GM21381 (cell line): ENCODE data around the gene FAM120A.

ENCODE experiments used
- ATAC-seq: cut with Tn5 transposase; IDR thresholded peaks from one replicate; pipeline ENCODE4 v1.9.1; 2021; ENCODE audit warnings: mild to moderate bottlenecking, moderate library complexity; ENCODE audit not compliant: unreplicated experiment

Gene FAM120A

DNA sequence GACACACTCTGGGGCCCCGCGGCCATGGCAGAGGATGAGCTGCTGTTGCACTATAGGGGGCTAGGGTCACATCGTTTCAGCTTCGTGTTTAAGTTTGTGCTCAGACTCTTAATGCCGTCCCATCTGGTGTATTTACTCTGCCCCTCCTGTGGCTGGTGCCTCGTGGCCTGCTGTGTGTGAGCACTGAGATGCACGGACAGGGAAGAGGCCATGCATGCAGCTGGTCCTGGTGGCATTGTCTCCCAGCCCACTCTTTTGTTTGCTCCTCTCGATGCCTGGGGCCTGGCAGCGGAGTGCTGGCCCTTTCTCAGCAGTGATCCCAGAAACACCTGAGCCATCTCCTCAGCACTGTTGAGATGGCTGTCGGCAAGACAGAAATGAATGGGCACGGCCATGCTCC is 94.9 kb downstream of the FAM120A start:
- ATAC-seq = no peak

DNA sequence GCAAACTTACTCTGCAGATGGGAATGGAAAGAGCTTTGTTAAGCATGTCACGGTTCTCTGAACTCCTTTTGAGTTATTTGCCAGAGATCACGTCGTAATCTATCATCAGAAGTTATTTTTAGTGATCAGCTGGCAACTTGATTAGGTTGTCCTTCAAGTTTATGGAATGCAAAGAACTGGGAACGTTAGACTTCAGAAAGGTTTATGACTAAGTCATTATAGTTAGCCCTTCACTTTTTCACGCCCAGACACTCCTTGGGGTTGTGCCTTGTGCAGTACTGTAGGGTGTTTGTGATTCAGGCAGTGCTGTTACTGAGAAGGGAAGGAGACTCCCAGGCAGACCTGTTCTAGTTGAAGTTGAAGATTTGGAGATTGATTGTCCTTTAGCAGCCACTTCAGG is 98.1 kb downstream of the FAM120A start:
- no peak for ATAC-seq

GRCh38 chr9:93552923-93553322 is 101.4 kb downstream of the FAM120A start:
- ATAC-seq = no peak

DNA sequence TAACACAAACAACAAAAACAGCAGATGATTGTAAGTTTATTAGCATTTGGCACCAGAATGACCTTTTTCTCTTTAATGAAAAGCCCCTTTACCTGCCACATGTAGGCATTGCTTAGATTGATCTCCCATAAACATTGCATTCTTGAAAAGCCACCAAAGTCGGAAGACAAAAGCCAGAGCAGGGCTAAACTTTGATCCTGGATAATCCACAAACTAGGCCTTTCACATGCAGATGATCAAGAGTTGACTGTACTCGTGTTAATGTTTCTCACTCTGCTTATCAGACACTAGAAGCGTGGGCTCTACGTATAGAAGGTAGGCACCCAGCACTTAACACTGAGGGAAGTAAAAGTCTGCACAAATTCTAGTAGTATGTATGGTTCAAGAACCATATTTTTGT is 103.9 kb downstream of the FAM120A start:
- no peak for ATAC-seq

DNA sequence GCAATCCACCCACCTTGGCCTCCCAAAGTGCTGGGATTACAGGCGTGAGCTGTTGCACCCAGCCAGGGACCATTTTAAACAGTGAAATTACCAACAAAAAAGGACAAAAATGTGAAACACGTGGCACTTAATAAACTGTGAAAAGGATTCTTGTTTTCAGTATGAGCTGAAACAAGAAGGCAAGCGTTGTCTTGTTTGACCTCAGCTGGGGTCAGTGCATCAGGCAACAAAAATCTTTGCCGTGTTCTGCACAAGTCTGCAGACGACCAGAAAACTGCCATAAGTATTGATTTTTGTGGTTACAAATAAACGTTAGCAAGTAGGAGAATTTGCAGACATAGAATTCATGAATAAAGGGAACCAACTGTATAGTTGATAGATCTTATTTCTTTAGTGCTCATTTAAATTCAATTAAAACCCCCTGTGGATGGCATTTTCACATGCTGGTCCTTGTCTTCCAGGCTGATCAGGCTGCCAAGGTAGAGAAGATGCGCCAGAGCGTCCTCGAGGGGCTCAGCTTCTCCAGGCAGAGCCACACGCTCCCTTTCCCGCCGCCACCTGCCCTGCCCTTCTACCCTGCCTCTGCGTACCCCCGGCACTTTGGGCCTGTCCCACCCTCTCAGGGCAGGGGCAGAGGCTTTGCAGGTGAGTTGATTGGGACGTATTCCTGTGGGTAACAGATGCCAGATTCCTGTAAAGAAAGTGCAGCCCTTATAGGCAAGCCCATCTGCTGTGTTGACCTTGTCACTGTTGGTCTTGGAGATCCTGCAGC is 106.1 kb downstream of the FAM120A start:
- ATAC-seq = no peak

DNA sequence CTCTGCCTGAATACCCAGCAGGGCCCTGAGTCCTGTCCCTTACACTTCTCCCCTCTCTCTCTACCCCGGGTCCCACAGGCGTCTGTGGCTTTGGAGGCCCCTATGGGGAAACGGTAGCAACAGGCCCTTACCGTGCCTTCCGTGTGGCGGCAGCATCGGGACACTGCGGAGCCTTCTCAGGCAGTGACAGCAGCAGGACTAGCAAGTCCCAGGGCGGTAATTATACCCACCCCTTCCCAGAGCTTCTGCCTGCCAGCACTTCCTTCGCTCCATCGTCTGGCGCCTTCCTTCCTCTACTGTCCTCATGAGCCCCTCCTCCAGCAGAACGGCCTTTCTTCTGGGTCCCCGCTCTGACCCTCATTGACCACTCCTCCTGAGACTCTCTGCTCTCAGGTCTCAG is 107.0 kb downstream of the FAM120A start:
- no peak for ATAC-seq

- ATAC-seq = no peak
Measured at GRCh38 chr9:93560991-93561390, 109.5 kb downstream of the FAM120A start.

GRCh38 chr9:93562157-93562556 is 110.7 kb downstream of the FAM120A start:
- no peak for ATAC-seq

DNA sequence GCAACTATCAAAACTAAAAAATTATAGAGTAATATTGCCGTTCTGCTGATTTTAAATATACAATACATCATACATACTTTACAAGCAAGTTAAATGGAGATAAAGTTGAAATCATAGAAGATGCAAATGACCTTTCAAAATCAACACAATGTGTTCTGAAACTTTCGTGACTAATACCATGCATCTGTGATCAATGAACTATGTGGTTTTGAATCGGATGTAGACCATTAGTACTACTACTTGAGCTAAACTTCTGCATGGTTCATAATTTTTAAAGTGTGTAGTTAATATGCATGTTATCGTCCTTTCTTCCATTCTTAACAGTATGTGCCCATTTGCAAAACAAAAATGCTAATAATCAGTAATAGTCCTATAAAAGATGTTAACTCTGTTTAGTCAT is 113.6 kb downstream of the FAM120A start:
- no peak for ATAC-seq

GRCh38 chr9:93566408-93567270 is 115.2 kb downstream of the FAM120A start:
- ATAC-seq = peak; percentile 88

- no peak for ATAC-seq
Measured at GRCh38 chr9:93567271-93567959, 115.9 kb downstream of the FAM120A start.

DNA sequence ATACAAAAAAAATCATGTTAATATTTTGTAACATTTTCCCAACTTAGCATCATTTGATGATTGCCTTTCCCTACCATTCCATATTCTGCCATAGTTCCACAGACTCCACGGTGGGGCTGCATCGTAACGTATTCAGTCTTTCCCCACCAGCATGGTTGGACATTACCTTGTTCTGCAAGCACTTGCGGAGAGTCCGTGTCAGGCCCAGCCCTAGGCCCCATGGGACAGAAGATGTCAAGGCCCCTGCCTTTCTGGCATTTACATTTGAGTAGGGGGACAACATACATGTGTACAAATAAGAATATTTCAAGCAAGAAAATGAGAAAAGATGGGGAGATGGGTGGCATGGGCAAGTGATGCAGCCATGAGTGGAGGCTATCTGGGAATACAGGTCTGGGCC is 116.7 kb downstream of the FAM120A start:
- no peak for ATAC-seq

DNA sequence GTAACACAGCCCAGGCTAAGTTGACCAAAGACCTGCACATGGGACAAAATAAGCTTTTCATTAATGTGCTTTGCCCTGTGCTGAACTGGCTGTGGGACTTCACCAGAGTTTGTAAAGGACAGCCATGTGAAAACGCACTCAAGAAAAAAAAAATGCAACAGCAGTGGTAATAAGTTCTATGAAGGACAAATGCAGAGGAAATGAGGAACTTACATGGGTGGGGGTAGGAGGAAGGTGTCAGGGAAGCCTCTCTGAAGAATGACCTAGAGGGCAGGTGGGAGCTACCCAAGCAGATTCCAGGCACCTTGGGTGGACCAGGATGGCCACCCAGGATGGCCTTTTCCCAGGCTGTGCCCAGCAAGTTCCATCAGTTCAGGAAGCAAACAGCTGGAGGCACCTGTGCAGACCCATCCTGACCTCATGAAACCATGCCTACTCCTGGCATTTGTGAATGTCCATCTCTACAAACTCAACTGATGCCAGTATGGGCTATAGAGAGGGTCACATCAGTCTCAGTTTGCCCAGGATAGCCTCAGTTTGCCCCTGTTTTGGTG is 118.2 kb downstream of the FAM120A start:
- no peak for ATAC-seq

- no peak for ATAC-seq
Measured at GRCh38 chr9:93572221-93572620, 120.7 kb downstream of the FAM120A start.

GRCh38 chr9:93572636-93573515 is 121.4 kb downstream of the FAM120A start:
- ATAC-seq = no peak

- no peak for ATAC-seq
Measured at GRCh38 chr9:93573516-93573828, 122.0 kb downstream of the FAM120A start.

- ATAC-seq = no peak
Measured at GRCh38 chr9:93574091-93574899, 122.8 kb downstream of the FAM120A start.

- no peak for ATAC-seq
Measured at GRCh38 chr9:93574900-93575795, 123.7 kb downstream of the FAM120A start.
